GM12891 (cell line): ENCODE measurements around the gene ZNF148.

Experiments
- DNase-seq: peaks from one replicate; pipeline ENCODE4 v3.0.0; 2011; ENCODE audit warnings: low spot score; ENCODE audit not compliant: insufficient read length
- FAIRE-seq: peaks from 2 replicates; lab custom pipeline; 2011; peaks lifted over from hg19 to GRCh38; lab: Jason Lieb, UNC
- PAX5 ChIP-seq: IDR thresholded peaks from 2 replicates; pipeline ENCODE4 v1.6.1; 2011; ENCODE audit warnings: low read length, moderate library complexity, mild to moderate bottlenecking; ENCODE audit not compliant: insufficient read depth, severe bottlenecking
- POLR2A ChIP-seq: IDR thresholded peaks from 2 replicates; pipeline ENCODE4 v1.6.1; 2011; ENCODE audit warnings: low read depth, low read length, control low read depth
- POLR2AphosphoS5 ChIP-seq: IDR thresholded peaks from 2 replicates; pipeline ENCODE4 v1.6.1; 2011; ENCODE audit warnings: low read depth, low read length, control low read depth
- POU2F2 ChIP-seq: IDR thresholded peaks from 2 replicates; pipeline ENCODE4 v1.6.1; 2011; ENCODE audit warnings: low read depth, mild to moderate bottlenecking, control low read depth, low read length, moderate library complexity
- SPI1 ChIP-seq: IDR thresholded peaks from 2 replicates; pipeline ENCODE4 v1.6.1; 2011; ENCODE audit warnings: low read depth, low read length, control low read depth
- TAF1 ChIP-seq: IDR thresholded peaks from 2 replicates; pipeline ENCODE4 v1.6.1; 2011; ENCODE audit warnings: low read depth, low read length, control low read depth

The ZNF148 gene

GRCh38 chr3:125191256-125191655 lies 183.9 kb downstream of the ZNF148 start:
- peak; percentile 57 for FAIRE-seq
- no peak for DNase-seq
- TF ChIP-seq TAF1 = no peak
- TF ChIP-seq SPI1 = no peak
- TF ChIP-seq PAX5 = no peak
- TF ChIP-seq POLR2A = no peak
- TF ChIP-seq POU2F2 = no peak
- TF ChIP-seq POLR2AphosphoS5 = no peak

GRCh38 chr3:125190786-125191185 lies 184.3 kb downstream of the ZNF148 start:
- DNase-seq (no peak), FAIRE-seq (peak; percentile 55)
- TF ChIP-seq PAX5 (no peak), POLR2A (no peak), SPI1 (no peak), POLR2AphosphoS5 (no peak), TAF1 (no peak), POU2F2 (no peak)

- DNase-seq (no peak), FAIRE-seq (no peak)
- TF ChIP-seq POLR2A = no peak
- TF ChIP-seq PAX5 = no peak
- no peak for TF ChIP-seq POLR2AphosphoS5
- TF ChIP-seq POU2F2 = no peak
Observed at GRCh38 chr3:125189378-125190165, 185.6 kb downstream of the ZNF148 start.

GRCh38 chr3:125188955-125189354 lies 186.2 kb downstream of the ZNF148 start:
- TF ChIP-seq TAF1 = no peak
- no peak for TF ChIP-seq POLR2AphosphoS5
- no peak for TF ChIP-seq POU2F2
- no peak for TF ChIP-seq SPI1
- no peak for TF ChIP-seq PAX5
- TF ChIP-seq POLR2A = no peak
- DNase-seq (no peak), FAIRE-seq (no peak)

- FAIRE-seq = no peak
- DNase-seq = no peak
- no peak for TF ChIP-seq PAX5
- TF ChIP-seq POU2F2 = no peak
- TF ChIP-seq TAF1 = no peak
Observed at GRCh38 chr3:125187599-125187910, 187.6 kb downstream of the ZNF148 start.

- TF ChIP-seq TAF1 = no peak
- TF ChIP-seq PAX5 = no peak
- no peak for TF ChIP-seq SPI1
- no peak for TF ChIP-seq POLR2AphosphoS5
- TF ChIP-seq POLR2A = no peak
- no peak for TF ChIP-seq POU2F2
- DNase-seq = no peak
- peak; percentile 28 for FAIRE-seq
Observed at GRCh38 chr3:125186800-125187598, 188.1 kb downstream of the ZNF148 start.

GRCh38 chr3:125186261-125186787 lies 188.8 kb downstream of the ZNF148 start:
- peak; percentile 83 for FAIRE-seq
- no peak for DNase-seq
- TF ChIP-seq POU2F2 (no peak), PAX5 (no peak), POLR2AphosphoS5 (no peak), TAF1 (no peak), SPI1 (no peak), POLR2A (no peak)

- no peak for TF ChIP-seq POLR2A
- TF ChIP-seq POLR2AphosphoS5 = no peak
- TF ChIP-seq PAX5 = no peak
- no peak for TF ChIP-seq POU2F2
- no peak for TF ChIP-seq TAF1
- TF ChIP-seq SPI1 = no peak
Observed at GRCh38 chr3:125185805-125186204, 189.3 kb downstream of the ZNF148 start.

GRCh38 chr3:125179884-125180240 lies 195.3 kb downstream of the ZNF148 start:
- no peak for TF ChIP-seq TAF1
- TF ChIP-seq POLR2A = no peak
- TF ChIP-seq PAX5 = no peak
- no peak for TF ChIP-seq SPI1
- no peak for TF ChIP-seq POU2F2
- TF ChIP-seq POLR2AphosphoS5 = no peak
- DNase-seq (no peak), FAIRE-seq (no peak)

More at GRCh38 chr3:125185805-125186204, 189.3 kb downstream of the ZNF148 start:
- FAIRE-seq = peak; percentile 67
- no peak for DNase-seq
